Adrenal gland (tissue), 5 donors: ENCODE results near the gene EXOC4.

Source experiments
- CTCF ChIP-seq, 6 experiments: fragments of 450-650 bp in 4 of 6; fragments of 200-600 bp in 2 of 6; sonication (generic) in 1 of 6; IDR thresholded peaks; 1 replicate in 5 of 6; 2 replicates in 1 of 6; pipeline versions ENCODE4 v1.5.1 to v1.8.0; 2016 to 2021; ENCODE audit warnings: antibody characterized with exemption in 6 of 6, mild to moderate bottlenecking in 2 of 6, moderate library complexity in 1 of 6
- POLR2A ChIP-seq, 2 donors: fragments of 450-650 bp; IDR thresholded peaks; one replicate each; pipeline ENCODE4 v1.6.1; 2017; ENCODE audit warnings: antibody characterized with exemption in 2 of 2, mild to moderate bottlenecking in 2 of 2, moderate library complexity in 1 of 2
- donor health status: DM: no; HTN: no; CAD: no.

GRCh38 chr7:134048166-134048565, 795.3 kb downstream of the EXOC4 start:
- TF ChIP-seq POLR2A (IDR thresholded peaks at IDR 0.05) (no peak), CTCF (IDR thresholded peaks at IDR 0.05) (no peak)
